GOT3 (cell line): ENCODE data around the gene SORCS2.

Experiments
- DNase-seq: peaks from one replicate; lab custom pipeline; 2025; ENCODE audit warnings: mixed read lengths; lab: John Stamatoyannopoulos, UW

The SORCS2 gene

DNA sequence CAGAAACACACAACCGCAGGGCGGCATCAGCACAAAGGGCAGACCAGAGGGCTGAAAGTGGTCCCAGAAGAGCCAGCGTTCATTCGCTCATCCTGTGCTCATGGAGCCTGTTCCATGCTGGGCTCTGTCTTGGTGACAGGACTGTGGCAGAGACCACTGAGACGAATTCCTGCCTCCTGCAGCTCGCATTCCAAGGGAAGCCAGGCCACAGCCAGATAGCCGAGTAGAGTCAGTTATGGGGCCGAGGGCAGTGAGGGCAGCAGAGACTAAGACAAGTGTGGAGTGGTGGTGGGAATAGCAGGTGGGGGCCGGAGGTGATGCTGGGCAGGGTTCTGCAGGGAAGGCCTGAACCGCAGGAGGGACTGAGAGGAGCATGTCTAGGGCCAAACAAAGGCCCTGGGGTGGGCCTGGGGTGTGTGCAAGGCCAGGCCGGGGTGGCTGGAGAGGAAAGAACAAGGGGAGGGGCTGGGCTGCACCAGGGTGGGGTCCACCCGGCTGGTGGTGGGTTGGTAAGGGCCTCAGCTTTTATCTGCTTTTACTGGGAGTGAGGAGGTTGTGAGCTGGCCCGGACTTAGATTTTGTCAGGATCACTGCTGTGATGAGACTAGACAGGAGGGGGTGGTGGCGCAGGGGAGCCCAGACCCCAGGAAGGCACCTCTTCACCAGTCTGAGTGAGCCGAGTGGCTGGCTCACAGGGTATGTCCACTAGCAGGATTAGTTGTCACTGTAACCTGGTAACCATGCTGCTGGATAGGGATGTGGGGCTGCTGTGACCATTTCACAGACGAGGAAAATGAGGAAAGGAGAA is 236.1 kb downstream of the SORCS2 start:
- DNase-seq, result no peak

DNA sequence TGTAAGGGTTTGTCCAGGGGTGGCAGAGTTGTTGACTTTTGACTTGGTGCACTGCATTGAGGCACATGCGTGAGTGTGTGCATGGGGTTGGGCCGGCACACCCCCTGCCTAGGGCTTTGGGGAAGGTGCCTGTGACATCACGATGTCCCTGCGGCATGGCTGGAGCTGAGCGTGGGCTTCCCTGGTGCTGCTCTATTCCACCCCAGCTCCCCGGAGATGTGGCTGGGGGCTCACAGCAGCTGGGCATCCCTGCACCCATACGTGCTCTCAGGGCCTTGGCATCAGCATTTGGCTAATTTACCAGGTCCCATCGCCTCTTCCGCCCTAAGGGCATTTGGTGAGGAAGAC is 236.7 kb downstream of the SORCS2 start:
- no peak for DNase-seq

DNA sequence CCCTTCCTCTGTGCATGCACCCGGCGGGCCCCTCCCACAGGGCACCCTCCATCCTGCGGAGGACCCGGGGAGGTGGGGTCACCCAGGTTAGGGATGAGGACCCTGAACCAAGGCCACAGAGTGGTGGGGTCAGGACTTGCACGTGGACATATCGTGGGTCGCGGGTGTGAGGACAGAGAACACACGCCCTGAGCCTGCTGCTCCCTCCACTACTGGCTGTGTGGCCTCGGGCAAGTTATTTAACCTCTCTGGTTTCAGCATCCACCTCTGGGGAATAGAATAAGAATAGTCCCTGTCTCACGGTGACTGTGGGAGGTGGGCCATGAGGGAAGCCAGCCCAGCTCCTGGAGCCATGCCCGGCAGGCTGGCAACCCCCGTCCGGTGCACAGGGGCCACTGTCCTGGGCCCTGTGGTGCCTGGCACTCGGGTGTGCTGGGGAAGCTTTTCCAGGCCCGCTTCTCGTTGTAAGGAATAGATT is 237.3 kb downstream of the SORCS2 start:
- no peak for DNase-seq

DNA sequence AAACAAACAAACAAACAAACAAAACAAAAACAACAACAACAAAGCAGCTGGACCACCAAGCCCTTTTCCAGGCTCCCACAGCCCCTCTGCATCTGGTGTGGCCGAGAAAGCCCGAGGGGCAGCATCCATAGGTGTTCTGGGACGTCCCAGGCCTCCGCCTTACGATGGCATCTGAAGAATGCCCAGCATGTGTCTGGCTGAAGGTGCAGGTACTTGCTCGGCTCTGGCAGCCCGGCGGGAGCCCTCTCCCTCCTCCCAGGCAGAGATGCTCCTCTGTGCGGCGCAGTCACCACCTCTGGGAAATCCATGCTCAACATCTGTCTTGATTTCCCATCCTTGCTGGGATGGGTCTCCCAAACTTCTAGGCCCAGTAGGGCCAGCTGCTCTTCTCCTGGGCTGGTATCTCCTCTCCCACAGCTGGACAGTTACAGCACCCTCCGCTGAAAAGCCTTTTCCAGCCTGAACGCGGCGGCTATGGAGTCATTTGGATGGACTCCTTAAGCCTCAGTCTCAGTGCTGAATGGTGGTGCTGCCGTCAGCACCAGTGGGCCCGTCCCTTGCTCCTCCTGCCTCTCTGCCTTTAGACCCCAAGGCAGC is 238.1 kb downstream of the SORCS2 start:
- DNase-seq, result no peak

DNA sequence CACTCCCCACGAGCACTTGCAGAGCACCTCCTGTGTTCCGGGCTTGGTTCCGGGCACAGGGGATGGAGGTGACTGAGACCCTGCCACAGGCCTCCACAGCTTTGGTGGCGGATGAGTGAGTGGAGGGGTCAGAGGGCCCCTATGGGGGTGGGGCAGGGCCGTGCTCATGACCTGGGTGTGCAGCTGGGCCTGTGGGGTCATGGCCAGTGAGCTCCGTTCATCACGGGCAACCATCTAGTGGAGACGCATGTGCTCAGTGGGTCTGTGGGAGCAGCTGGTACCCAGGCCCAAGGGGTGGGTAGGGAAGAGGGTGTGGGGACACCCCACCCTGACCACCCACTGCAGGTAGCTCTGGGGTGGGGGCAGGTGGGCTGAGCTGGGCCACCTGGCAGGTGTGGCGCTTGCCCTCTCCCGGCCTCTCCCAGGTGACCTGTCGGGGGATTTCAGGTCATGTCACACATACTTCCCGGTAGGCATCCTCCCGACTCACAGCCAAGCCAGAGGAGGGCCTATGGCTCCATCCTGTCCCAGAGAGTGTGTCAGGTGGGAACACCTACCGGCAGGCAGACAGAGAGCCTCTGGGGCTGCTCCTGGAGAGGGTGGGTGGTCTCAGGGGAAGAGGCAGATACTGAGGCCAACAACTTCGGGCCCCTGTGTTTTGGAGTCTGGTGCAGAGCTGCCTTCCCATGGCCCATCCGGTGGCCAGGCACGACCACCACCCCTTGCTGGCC is 238.8 kb downstream of the SORCS2 start:
- DNase-seq, result no peak

DNA sequence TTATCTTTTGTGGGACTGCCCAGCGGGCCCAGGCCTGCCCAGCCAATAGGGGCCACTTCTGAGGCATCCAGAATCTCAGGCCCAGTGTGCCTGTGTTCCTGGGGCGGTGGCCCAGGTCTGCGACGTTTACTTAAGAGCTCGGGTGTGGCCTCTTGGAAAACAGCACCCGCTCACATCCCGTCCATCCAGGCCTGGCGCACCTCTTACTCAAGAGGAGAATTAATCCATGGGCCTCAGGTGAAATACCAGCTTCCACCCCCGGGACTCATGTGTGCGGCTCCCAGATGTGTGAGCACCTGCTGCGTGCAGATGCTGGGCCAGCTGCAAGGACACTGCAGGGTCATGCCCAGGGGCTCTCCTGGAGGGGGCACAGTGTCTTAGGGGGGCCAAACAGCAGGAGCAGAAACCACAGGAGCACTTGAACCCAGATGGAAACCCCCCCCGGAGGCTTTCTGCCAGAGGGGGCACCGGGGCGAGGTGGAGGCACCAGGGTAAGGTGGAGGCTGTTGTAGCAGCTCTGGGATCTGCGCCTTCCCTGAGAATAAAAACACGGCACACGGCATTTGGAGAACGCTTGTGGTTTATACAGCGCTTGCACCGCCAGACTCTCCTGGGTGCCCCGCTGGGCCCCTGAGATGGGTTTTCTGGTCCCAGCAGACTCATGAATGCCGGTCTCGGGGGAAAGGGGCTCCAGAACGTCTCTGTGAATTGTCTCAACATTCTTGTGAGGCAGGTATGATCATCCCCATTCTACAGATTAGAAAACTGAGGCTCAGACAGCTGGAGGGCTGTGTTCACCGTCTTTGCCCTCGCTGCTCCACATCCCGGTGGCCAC is 239.6 kb downstream of the SORCS2 start:
- DNase-seq, result no peak

DNA sequence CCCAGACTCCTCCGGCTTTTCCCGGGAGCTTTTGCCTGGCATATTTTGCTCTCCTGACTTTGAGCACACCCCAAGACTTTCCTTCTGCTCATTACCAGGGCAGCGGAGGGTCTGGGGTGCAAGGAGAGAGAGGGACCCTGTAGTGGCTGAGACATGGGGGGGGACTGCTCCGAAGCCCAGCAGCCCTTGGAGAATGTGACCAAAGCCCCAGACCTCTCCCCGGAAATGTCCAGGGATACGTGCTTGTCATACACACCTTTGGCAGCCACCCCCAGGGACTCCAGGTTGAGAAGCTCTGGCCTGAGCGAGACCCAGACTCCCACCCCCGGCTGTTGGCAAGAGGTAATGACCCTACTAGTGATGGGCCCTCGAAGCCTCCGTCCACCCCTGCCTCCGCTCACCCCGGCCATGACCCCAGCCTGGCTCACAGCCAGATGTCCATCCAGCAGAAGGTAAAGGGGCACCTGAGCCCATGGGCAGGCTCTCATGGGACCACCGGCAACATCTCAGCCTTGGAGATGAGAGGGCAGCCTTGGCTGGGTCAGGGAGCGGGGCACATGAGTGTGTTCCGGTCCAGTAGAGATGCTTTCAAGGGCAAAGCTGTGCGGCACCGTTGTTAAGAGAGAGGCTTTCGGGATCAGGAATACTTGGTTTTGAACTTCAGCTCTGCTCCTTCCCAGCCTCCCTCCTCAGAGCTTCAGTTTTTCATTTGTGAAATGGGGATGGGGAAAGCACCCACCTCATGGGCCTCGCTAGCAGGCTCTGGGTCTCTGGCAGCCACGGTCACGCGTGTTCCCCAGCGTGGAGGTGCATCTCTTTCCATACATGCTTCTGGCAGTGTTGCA is 240.4 kb downstream of the SORCS2 start:
- no peak for DNase-seq

DNA sequence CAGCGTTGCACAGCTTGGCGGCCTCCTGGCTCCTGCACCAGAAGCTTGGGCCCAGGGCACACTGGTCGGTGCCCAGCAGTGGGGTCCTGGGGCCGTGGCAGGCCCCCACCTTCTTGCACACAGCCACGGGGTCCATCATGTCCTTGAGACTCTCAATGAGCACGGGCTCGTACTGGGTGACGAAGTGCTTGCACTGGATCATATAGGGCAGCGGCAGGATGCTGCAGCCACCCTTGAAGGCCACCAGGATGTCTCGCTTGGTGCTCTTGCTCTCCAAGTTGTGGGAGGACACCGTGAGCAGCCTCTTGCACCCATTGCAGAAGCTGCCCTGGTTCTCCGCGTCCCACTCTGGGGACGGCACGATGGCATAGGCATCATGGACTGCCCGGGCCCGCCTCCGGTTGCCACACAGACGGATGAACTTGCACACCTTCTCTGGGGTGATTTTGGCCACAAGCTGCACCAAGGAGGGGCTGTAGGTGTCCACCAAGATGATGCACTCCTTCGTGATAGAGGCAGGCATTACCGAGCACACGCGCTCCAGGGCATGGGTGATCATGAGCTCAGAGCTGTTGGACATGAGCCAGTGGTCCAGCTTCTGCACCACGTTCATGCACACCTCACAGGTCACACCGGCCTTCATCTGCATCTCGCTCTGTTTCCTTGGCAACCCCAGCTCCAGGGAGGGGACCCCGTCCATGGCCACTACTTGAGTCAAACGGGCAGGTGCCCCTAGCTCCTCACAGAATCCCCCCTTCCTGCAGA is 241.2 kb downstream of the SORCS2 start:
- no peak for DNase-seq

DNA sequence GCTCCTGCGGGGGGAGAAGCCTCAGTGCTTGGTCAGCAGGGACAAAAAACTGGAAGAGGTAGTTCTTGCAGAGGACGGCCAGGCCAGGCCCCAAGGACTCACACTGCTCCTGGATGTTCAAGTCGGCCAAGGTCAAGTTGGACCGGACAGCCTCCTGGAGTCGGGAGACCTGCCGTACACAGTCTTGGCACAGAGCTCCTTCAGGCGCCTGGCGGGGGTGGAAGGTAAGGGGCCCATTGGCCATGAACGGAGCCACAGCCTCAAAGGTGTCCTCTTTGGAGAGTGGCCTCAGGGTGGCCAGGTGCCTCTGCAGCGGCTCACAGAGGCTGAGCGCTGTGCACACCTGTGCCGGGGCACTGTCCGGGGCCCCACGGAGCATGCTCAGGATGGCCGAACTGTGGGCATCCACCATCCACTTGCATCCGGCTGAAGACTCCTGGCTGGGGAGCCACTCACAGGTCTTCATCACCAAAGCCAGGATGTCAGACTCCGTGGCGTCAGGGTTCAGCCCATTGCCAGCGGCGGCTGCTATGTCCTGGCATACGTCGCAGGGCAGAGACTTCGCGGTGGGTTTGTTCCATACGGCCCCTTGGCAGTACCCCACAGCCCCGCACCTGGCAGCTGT is 241.9 kb downstream of the SORCS2 start:
- DNase-seq, result no peak

DNA sequence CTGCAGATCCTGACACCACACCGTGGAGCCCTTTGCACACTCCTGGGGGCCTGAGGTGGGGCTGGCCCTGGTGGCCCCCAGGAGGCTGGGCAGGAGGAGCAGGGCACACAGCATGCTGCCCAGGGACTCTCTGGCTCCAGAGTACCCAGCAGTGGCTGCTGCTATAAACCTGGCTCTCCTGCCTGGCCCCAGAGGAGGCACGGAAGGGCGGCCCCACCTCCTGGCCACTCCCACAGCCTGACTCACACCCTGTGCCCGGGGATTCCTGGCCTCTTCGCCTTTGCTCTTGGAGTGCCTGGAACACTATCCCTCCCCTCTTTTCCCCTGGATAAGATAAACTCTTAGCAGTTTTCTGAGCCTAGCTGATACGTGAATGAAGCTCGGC is 242.4 kb downstream of the SORCS2 start, which contains the start of gene PSAPL1:
TSS of gene PSAPL1 (minus strand) at position 165 of the 385 bp plus-strand sequence. CDS start at position 114, 51 bp downstream.
- no peak for DNase-seq

DNA sequence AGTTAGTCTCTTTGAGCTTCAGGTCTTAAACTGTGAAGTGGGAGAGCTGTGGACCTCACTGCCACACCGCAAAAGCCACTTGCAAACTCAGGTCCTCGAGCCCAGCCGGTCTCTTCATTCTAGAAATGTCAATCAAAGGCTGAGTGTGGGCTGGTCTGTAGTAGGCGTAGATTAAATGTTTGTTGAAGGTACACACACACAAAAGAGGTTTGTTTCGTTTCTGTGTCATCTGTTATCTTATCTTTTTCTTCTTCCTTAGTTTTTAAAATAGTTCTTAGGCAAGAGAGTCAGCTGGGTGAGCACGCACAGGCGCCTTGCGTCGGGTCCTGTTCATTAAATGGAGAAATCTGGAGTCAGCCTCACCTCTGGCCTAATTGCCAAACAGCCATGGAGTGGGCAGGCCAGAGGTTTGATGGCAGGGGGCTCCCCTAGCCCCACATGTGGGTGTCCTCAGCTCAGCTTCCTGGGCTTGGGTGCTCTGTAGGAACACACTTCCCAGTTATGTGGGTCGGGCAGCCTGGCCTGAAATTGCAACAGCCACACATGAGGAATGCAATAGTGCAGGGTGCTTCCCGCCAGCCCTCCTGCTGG is 243.2 kb downstream of the SORCS2 start:
- DNase-seq, result no peak

DNA sequence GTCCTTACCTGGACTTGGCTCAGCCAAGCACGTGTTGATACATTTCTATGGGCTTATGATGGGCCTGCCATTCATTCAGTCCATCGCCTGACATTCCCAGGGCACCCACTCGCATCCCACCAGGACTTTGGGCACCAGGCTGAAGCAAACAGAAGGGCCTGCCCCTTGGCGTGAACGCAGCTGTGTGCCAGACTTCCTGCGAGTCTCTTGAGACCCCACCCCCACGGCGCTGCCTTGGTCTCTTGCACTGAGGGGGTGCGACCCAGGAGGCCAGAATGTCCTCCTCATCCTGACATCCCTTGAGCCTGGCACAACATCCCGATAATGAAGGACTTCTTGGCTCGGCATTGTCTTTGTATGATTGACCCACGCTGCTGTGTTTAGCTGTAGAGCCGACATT is 243.9 kb downstream of the SORCS2 start:
- no peak for DNase-seq

DNA sequence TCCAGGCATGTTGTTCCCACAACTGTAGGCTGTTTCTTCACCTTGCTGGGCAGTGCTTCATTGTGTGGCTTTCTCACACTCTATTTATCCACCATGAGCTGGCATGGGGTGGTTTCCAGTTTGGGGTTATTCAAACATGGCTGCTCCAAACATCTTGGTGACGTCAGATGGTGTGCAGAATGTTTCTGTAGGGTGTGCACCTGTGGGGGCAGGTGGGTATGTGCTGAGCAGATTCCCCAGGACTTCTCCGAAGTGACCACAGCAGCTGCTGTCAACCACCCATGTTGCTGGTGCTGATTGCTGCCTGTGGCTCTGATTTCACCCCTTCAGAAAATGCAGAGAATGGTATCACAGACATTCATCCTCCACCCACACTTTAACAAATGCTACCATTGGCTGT is 247.4 kb downstream of the SORCS2 start:
- no peak for DNase-seq

DNA sequence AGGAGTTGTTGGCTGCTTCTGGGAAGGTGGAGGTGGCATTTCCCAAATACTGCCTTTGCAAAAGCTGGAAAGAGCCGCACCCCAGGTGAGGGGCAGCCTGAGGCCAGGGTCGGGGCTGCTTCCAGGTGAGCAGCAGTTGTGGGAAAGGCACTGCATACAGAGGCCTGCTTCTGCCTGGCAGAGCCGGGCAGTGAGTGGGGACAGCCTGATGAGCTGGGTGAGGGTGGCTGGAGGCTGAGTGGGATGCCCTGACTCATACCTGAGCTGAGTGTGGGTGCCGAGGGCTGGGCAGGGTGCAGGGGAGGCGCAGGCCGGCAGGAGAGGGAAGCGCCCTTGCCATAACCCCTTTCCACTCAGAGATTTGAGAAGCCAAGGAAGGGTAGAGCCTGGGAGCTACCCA is 248.9 kb downstream of the SORCS2 start:
- no peak for DNase-seq

DNA sequence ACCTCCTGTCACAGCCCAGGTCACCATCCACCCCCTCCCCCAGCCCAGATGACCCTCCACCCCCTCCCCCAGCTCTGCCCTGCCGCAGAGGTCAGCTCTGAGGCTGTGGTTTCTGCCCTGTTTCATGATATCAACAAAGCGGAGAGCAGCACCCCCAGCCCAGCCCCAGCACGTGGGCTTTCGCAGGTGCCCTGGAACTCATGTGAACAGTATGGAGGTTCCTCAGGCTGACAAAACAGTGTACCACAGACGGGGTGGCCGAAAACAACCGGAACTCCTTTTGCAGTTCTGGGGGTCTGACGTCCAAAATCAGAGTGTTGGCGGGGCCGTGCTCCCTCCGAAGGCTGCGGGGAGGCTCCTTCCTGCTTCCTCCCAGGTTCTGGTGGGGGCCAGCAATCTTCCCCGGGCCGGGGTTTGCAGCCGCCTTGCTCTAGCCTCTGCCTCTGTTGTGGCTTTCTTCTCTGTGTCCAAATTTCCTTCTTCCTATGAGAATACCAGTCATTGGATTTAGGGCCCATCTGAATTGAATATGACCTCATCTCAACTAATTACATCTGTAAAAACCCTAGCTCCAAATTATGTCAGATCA is 250.3 kb downstream of the SORCS2 start:
- DNase-seq, result no peak

DNA sequence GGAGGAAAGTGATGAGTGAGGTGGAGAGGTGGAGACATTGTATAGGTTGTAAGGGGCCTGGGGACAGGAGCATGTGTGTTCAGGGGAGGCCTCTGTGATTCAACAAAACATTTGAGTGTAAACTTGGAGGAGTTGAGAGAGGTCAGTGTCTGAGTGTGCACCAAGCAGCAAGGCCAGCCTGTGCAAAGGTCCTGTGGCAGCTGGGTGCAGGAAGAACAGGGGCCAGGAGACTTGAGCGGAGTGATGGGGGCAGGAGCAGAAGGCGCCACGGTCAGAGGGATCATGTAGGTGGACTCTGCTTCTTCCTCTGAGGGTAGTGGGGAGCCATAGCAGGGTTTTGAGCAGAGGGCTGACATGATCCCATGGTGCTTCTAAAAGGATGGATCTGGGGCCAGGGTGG is 252.0 kb downstream of the SORCS2 start:
- DNase-seq, result no peak

DNA sequence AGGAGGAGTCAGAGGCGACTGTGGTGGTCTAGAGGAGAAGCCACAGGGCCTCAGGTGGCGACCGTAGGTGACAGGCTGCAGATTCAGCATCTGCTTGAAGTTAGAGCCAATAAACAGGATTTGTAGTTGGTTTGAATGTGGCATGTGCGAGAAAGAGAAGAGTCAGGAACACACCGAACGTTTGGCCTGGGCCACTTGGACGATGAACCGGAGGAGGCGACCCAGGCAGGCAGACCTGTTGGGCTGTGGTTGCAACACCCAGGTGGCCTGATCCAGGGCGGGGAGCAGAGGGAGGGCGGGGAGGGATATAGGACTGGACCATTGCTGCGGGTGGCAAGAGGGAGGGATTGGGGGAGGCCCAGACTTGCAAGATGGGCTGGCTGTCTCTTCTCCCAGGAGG is 252.4 kb downstream of the SORCS2 start:
- no peak for DNase-seq

DNA sequence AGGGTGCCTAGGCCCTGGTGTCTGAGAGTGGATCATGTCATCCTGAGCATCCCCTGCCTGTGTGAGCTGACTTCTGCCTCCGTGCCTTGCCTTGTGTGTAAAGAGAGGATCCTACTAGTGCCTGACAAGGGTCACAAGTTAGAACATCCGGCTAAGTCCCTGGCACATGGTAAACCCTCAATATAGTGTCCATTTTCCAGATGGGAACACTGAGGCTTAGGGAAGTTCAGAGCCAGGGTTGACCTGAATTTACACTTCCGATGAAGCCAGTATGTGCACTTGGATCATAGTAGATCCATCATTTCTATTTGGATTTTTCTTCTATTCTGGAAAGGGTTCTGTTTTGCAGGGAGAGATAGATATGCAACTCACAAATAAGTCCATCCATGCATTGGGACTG is 254.9 kb downstream of the SORCS2 start:
- DNase-seq, result no peak

DNA sequence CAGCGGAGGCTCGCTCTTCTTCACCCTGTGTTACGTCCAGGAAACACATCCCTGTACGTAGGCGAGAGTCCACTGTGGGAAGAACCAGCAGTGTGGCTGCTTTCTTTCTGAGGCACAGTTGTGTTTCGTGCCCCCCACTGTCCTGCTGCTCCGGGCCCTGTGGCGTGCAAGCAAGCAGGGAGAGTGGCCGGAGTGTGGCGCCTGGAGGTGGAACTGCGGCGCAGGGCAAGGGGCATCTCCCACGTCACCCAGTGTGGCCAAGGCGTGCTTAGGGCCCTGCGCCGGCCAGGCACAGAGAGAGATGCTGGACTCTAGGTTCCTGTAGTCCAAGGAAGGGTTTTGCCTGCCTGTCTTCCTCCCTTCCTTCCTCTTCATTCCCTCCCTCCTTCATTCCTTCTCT is 255.7 kb downstream of the SORCS2 start:
- no peak for DNase-seq
